CD4-positive, alpha-beta T cell treated with Interleukin-6 at 100 ng/mL for 8 hours (primary cell): ENCODE measurements around the gene HES4.
"Not testable (repeated sequence)": the region's sequence is repeated elsewhere in the genome, so short reads cannot be mapped to it uniquely, and the experiment has no call there.

Experiments
- DNase-seq: peaks from one replicate; pipeline ENCODE4 v3.0.0-alpha.2; 2020; ENCODE audit warnings: mixed read lengths, low spot score

HES4 gene

DNA sequence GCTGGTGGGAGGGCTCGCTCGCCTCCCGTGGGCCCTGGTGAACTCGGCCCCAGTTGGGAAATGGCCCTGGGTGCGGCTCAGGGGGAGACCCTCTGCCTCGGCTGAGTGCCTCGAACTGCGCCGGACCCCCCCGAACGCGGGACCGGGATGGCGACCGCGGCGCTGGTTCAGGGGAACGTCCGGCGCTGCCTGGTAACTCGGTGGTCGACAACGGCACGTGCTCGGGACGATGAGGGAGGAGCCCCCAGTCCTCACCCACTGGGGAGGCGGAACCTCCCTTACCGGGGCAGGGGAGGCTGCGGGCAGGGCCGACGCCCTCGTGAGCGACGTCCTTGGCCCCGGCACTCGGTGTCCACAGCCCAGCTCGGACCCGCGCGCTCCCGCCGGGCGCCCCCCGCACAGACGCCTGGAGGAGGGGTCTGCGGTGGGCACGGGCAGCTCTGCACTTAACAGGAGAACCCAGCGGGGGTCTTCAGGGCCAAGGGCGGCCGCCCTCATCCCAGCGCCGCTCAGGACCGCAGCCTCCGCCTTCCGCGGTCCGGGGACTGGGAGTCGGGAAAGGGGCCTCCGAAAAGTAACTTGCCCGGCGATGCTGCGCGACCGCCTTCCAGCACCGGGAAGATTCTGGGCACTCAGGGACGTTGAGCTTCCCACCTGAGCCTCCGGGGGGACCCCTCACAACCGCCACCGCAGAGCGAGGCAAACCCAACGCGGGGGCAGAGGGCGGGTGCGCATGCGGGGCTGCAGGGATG lies 1.7 kb downstream of the HES4 start:
- no peak for DNase-seq

DNA sequence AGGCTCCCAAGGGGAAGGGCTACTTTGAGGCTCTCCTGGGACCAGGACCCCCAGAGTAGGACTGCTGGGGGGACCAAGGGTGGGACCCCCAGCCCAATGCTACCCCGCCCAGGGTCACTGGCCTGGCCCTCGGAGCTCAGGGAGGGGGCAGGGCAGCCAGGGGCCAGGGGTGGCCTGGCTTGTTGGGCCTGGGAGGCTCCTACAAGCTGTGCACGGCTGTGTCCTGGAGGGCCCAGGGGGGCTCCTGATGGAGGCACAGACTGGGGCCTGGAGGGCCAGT lies 2.2 kb downstream of the HES4 start:
- DNase-seq: no peak

DNA sequence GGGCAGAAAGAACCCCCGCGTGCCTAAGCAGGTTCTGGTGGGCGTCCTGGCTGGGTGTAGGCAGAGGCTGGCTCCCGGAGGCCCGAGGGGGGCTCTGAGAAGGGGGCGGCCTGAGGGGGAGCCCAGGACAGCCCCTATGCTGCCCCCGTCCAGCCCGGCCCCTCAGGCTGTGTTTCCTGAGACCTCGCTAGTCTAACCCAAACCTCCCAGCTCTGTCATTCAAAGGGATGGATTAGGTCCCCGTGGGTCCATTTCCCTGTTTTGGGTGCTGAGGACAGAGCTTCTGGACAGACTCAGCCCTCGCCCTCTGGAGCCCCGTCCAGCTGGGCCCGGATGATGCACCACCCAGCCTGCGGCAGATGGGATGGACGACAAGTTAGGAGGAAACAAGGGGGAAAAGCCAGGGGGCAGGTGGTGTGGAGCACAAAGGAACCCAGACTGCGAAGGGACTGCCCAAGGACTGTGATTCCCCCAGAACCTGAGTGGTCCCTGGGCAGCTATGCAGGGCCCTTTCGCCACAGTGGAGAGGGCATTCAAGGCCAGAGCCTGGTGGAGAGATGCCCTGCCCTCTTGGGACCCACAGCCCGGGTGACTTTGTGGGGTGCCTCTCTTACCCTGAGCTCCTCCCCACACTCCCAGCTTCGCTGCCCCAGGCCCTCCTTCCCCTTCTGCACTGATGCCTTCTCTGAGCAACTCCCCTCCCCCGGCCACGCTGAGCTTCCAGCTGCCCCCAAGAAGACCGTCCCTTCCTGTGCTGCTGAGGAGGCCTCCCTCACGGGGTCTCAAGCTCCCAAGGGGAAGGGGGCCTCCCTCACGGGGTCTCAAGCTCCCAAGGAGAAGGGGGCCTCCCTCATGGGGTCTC lies 2.8 kb downstream of the HES4 start:
- DNase-seq: no peak

DNA sequence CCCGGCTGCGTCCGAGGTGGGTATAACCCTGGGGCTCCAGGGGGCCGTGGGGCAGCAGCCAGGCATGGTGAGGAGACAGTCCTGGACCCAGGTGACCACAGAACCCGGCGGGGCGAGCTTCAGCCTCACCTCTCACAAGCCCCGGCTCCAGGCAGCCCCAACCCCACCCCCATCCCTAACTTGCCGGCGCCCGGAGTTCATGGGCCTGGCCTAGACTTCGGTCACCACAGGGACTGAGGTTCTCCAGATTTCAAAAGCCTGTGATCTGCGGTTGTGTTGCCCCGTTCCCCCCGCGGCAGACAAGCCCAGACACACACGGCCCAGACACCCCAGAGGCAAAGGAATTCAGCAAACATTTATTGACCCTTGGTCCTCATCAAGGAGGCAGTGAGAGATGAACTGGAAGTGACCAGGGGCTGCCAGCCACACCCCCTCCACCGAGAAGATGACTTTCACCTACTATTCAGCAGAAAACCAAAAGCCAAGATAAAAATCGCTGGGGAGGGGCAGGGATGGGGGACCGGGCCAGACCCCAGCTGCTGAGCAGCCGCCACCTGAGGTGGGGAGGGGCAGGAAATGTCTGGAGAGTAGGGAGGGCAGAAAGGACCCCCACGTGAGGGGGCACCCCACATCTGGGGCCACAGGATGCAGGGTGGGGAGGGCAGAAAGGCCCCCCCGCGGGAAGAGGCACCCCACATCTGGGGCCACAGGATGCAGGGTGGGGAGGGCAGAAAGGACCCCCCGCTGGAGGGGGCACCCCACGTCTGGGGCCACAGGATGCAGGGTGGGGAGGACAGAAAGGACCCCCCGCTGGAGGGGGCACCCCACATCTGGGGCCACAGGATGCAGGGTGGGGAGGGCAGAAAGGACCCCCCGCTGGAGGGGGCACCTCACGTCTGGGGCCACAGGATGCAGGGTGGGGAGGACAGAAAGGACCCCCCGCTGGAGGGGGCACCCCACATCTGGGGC lies 3.9 kb downstream of the HES4 start:
- DNase-seq: no peak

DNA sequence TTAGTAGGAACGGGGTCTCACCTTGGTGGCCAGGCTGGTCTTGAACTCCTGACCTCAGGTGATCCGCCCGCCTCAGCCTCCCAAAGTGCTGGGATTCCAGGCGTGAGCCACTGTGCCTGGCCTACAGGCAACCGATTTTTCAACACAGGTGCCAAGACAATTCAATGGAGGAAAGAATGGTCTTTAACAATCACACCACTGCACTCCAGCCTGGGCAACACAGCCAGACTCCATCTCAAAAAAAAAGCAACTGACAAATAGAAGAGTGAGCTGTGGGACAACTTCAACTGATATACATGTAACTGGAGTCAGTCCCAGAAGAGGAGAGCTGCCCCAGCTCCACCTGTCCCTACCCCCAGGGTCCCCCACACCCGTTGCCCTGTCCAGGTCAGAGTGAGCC lies 5.4 kb downstream of the HES4 start:
- DNase-seq: not testable (repeated sequence)

DNA sequence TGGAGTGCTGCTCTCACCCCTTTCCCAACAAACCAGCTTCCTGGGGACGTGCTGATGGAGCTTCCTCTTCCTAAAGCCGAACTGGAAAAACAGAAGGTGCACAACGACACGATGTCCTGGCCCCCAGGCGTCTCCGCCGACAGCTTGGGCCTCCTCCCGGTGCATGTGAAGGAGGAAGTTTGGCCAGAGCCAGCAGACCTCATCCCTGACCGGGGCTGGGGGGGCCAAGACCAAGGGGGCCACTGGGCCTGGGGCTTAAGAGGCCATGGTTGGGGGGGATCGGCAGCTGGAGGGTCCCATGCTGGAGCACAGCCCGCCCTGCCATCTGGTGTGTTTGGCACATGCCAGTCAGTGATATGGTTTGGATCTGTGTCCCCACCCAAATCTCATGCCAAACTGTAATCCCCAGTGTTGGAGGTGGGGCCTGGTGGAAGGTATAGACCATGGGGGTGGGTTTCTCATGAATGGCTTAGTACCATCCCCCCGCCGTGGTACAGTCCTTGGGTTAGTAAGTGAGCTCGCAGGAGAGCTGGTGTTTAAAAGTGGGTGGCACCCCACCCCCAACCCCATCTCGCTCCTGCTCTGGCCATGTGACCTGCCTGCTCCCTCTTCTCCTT lies 6.4 kb downstream of the HES4 start:
- DNase-seq: no peak

DNA sequence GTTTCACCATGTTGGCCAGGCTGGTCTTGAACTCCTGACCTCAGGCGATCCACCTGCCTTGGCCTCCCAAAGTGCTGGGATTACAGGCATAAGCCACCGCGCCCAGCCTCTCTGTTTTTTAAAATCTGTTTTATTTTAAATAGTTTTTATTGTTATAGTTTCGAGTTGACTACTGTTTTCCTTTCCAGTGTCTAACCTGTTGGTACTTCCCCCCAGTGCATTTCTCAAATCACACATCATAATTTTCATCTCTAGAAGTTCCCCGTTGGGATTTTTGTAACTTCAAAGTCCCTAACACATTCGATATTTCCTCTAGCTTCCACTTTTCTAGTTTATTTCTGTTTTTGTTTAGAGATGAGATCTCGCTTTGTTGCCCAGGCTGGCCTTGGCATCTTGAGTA lies 7.5 kb downstream of the HES4 start:
- no peak for DNase-seq

DNA sequence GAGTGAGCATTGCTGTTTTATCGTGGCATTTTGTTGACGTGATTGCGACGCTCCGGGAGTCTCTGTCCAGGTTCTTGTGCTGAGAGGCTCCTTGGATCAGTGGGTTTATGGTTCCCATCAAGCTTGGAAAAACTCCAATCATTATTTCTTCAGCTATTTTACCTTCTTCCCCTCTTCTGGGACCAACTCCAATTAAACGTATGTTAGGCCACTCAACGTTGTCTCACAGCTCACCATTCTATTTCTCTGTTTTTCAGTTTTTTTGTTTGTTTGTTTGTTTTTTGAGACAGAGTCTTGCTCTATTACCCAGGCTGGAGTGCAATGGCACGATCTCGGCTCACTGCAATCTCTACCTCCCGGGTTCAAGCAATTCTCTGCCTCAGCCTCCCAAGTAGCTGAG lies 8.0 kb downstream of the HES4 start:
- no peak for DNase-seq

DNA sequence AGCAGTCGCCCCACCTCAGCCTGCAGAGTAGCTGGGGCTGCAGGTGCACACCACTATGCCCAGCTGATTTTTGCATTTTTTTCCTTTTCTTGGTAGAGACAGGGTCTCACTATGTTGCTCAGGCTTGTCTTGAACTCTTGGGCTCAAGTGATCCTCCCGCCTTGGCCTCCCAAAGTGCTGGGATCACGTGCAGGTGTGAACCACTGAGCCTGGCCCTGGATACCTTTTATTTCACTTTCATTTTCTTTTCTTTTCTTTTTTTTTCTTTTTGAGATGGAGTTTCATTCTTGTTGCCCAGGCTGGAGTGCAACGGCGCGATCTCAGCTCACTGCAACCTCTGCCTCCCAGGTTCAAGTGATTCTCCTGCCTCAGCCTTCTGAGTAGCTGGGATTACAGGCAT lies 8.6 kb downstream of the HES4 start:
- not testable (repeated sequence) for DNase-seq

DNA sequence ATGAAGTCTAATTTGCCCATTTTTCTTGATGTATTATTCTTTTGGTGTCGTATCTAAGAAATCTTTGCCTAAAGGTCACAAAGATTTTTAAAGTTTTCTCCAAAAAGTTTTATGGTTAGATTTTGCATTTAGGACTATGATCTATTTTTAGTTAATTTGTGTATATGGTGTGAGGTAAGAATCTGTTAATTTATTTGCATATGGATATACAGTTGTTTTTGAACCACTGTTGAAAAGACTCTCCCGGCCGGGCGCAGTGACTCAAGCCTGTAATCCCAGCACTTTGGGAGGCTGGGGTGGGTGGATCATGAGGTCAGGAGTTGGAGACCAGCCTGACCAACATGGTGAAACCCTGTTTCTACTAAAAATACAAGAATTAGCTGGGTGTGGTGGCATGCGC lies 11.8 kb downstream of the HES4 start:
- DNase-seq: not testable (repeated sequence)

DNA sequence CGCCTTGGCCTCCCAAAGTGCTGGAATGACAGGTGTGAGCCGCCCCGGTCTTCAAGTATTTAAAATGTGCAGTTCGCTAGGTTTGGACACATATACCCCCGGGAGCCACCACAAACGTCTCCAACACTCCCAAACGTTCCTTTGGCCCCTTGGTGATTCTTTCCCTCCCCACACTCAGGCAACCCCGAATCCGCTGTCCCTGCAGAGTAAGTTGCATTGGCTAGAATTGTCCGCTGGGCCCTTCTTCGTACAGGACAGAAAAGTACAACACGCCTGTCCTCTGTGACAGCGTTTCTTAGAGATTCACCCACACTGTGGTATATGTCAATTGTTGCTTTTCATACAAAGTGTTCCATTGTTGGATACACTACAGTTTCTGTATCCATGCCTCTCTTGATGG lies 14.8 kb downstream of the HES4 start:
- no peak for DNase-seq

DNA sequence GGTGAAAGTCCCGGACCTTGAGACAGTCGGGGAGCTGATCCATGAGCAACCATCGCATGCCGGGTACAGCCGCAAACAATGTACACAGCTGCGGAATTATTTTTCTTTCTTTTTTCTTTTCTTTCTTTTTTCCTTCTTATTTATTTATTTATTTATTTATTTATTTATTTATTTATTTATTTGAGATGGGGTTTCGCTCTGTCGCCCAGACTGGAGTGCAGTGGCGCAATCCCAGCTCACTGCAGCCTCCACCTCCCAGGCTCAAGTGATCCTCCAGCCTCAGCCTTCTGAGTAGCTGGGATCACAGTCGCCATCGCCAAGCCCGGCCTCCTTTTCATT lies 15.5 kb downstream of the HES4 start:
- DNase-seq: no peak

DNA sequence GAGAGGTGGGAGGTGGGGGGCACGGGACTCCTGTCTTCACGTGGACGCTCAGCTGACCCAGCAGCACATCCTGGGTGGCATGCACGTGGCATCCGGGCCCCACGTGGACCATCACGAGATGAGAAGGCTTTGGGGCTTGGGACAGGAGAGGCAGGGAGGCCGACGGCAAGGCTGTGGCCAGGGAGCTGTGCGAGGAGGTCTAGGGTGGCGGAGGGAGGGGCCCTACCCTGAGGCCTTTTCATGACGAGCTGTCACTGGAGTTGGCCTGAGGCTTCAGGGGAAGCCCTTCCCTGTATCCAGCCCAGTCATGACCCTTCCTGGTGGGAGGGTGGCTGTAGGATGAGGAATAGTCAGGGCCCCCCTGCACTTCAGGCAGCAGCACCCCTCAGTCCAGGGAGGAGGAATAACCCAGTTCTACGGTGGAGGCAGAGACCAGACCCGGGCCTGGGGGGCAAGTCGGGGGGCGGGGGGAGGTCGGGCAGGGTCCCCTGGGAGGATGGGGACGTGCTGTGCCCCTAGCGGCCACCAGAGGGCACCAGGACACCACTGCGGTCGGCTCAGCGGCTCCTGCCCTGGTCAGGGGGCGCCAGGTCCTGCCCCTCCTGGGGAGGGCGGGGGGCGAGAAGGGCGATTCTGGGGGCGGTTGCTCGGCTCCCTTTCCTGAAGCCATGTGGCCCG lies 16.0 kb downstream of the HES4 start:
- DNase-seq: peak; percentile 41

DNA sequence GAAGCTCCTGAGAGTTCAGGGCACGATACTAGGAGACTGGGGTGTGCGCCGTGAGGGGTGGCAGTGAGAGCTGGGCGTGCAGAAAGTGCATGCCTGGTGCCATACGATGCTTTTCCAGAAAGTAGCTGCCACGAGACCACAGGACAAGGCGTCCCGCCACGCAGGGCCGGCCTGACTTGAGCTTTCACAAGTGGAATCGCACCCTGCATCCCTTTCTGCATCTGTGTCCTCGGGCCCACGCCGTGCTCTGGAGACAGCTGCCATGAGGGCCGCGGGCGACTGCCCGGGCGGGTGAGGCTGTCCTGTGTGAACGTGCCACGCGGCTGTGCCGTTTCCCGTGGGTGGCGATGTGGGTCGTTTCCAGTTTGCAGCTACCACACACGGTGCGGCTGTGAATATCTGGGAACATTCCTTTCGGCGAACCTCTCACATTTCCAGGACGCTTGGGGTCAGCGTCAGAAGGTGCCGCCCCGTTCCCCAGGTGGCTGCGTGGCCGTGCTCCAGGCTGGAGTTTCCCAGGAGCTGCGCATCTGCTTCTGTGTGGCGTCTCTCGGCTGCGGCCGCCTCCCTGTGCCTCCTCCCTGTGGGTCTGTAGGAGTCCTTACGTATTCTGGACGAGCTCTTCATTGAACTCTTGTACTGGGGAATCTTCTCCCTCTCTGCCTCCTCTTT lies 17.0 kb downstream of the HES4 start:
- DNase-seq: no peak

DNA sequence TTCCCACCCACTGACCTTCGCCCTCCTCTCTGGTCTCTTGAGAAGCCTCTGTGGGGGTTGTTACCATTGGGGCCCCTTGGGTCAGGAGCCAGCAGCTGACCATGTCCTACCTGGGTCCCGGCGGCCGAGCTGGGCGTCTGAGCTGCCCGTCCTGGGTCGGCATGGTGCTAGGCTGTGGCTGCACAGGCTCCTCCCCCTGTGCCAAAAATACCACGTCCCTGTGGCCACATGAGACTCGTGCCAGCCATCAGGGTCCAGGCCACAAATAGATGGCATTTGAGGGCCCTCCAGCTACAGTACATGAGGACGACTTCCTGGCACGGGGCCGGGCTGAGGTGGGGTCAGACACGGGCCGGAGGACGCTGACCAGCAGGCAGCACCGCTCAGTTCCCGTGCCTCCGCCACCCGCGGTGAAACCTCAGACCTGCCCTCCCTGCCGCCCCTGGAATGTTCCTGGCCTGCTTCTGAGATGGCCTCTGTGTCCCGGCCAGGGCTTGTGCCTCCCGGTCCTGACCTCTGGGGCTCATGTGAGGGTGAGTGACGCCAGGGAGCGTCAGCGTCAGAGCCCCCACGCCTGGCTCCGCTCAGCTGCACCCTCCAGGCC lies 17.8 kb downstream of the HES4 start, which contains the start of gene PERM1:
TSS of gene PERM1 (minus strand) at position 139 of the 604 bp plus-strand sequence. CDS start 1,064 bp downstream, outside the sequence.
- no peak for DNase-seq

DNA sequence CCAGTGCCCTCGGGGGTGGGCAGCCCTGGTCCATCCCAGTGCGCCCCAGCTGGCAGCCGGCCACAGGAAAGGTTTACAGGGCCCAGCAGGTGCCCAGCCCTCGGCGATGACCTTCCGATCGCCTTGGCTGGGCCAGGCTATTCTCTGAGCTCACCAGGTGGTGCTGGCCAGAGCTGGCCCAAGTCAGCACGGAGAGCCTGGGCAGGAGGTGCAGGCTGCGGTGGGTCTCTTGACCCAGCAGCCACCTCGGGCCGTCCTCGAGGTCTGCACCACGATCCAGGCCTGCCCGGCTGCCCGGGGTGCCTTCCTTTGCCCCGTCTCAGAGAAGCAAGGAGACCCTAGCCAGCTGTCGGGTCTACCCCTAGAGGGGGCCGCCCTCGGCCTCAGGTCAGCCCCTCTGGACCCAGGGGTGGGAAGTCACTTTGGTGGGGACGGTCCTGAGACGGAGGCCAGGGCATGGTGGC lies 18.4 kb downstream of the HES4 start:
- no peak for DNase-seq

DNA sequence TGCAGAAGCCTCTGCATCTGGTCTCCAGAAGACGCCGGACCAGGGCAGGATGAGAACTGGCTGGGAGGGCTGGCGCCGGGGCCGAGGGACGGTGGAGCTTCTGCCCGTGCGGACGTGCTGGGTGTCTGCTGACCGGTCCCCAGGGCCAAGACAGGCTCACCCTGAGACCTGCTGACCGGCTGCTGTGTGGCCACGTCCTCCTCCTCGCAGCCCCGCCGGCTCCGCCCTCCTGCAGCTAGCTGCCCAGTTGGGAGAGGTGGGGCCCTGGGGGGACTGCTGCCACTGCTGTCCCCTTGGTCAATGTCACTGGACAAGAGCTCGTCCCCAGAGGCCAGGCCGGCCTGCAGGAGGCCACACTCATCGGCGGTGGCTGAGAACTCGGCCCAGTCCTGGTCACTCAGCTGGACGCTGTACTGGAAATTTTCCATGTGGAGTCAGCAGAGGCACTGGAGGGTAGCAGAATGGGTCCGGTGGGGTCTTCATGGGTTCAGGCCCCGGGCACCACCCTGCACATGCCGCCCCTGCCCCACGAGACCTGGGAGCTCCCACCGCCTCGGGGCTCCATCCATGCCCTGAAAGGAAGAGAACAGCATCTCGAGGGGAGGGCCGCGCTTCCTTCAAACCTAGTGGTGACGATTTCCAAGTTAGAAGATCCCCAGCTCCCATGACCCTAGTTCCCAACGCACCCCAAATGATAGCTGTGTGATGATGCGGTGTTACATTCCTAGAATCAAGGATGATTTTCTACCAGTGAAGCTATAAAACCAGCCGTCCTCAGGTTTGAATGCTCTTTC lies 19.1 kb downstream of the HES4 start:
- DNase-seq: no peak

DNA sequence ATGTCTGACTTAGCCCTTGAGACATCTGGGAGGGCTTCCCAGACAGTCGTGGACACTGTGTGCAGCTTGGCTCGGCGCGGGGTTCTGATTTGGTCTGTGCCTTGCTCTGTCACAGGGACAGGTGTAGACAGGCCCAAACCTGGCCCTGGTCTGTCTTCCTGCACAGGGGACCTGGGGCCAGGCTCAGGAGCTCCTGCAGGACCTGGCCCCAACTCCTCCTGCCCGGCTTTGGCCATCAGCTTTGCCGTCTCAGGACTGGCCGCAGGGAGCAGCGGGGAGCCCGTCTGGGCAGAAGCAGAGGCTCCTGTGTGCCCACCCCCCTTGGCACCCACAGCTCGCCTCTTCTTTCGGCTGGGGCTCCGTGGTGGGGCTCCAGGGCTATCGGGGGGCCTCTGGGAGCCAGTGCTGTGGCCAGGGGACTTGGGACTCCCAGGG lies 19.7 kb downstream of the HES4 start:
- no peak for DNase-seq

DNA sequence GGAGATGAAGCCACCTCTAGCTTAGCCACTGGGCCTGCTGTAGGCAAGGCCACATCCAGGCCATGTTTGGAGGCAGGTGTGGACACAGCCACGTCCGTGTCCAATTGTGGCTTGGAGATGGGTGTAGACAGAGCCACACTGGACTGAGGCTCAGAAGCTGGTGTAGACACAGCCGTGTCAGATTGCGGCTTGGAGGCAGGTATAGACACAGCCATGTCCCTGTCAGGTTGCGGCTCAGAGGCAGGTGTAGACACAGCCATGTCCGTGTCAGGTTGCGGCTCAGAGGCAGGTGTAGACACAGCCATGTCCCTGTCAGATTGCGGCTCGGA lies 20.2 kb downstream of the HES4 start:
- no peak for DNase-seq
